ENCODE measurements around the gene SAFB2. TPM values are rescaled to one million over a fixed set of nuclear protein-coding genes. Genes with fewer than 3 reads are reported as not detected.
A peak's percentile ranks its signal among the peaks of the same experiment; 100 is the strongest.

SAFB2 gene
- total RNA-seq, 4 donors from 2014 or later = 59.5 to 200 (median 121) TPM

DNA sequence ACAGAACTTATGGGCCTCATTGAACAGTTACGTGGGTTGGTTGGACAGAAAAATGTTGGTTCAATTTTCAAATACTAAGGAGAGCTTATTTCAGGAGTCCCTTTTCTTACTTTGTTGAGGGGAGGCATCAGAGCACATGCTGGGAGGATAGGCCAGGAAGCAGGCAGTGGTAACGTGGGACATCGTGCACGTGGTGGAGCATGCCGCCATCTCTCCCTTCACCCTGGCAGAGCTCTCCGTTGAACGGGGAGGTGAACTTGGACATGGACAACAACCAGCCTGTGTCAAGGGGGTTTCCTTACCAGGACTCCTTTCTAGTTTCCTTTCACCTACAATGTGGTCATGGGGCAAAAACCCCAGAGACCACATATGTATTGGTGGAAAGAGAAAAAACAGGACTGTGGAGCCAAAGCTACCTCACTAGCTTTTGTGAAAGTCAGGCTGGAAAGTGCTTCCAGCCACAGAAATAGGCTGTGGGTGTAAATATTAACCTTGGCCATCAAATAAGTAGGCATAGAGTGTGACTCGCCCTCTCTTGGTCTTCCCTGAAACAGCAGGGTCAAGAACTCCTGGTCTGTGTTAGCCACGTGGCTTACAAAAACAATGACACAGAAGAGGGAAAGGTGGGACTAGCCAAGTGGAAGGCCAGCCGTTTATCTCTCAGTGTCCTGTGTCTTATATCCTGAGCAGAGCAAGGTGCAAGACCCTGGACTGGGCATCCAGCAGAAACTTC, 43.4 kb upstream of the SAFB2 start:
- H3K4me3 ChIP-seq = no peak overlapping the region

DNA sequence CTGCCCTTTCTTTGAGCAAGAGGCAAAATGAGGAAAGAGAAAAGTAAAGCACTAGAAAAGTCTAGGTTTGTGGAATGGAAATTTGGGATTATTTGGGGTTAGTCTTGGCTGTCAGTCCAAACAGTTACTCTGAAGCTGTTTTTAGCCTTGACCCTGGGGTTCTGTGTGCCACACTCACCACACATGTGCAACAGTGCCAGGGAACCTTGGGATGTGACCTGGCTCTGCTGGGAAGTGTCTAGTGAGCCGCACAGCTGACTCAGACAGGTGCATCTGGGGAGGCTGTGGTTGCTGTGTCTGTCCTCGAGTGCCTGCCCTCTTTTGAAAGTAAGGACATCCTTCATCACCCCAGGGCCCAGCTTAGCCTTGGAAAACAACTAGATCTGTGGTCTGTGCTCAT, 41.9 kb upstream of the SAFB2 start:
- Histone ChIP-seq H3K27me3 (no peaks in the 10 kb centered on the region), H3K27ac (no peak overlapping the region), H3K4me3 (no peak overlapping the region), H3K4me1 (no peaks in the 10 kb centered on the region), H3K36me3 (peaks cover 0 to 98% (median 0%) of the 10 kb centered on the region in 3 donors), H3K9me3 (no peaks in the 10 kb centered on the region)
- no peak for TF ChIP-seq CTCF (IDR thresholded peaks at IDR 0.05)
- no peak for TF ChIP-seq POLR2A (IDR thresholded peaks at IDR 0.05)
- DNase-seq = no peak

More for the DNA sequence above, 43.4 kb upstream of the SAFB2 start:
- TF ChIP-seq POLR2A (IDR thresholded peaks at IDR 0.05) (no peak), CTCF (IDR thresholded peaks at IDR 0.05) (peak in 1 of 6 experiments; percentile 11)
- Histone ChIP-seq H3K4me1 (no peaks in the 10 kb centered on the region), H3K27ac (no peak overlapping the region), H3K27me3 (no peaks in the 10 kb centered on the region), H3K36me3 (peaks cover 0 to 94% (median 0%) of the 10 kb centered on the region in 3 donors), H3K9me3 (no peaks in the 10 kb centered on the region)
- no peak for DNase-seq

DNA sequence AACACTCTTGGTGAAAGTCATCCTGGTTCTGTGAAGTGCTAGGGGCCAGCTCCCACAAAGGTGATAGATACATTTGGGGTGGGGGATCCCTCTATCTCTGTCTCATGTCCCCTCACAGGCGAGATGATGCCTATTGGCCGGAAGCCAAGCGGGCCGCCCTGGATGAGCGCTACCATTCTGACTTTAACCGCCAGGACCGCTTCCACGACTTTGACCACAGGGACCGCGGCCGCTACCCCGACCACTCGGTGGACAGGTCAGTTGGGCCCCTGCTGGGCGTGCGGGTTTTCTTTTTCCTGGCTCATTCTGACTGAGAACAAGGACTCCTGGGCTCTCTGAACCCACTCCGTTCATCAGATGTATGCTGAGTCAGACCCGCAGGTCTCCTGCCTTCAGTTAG, 41.3 kb upstream of the SAFB2 start:
- no peaks in the 10 kb centered on the region for H3K4me1 ChIP-seq
- H3K27me3 ChIP-seq = no peaks in the 10 kb centered on the region
- TF ChIP-seq CTCF (IDR thresholded peaks at IDR 0.05) = no peak
- no peak for TF ChIP-seq POLR2A (IDR thresholded peaks at IDR 0.05)
- H3K27ac ChIP-seq = no peak overlapping the region
- H3K9me3 ChIP-seq = no peaks in the 10 kb centered on the region
- no peak overlapping the region for H3K4me3 ChIP-seq
- peaks cover 0 to 98% (median 0%) of the 10 kb centered on the region in 3 donors for H3K36me3 ChIP-seq
- no peak for DNase-seq

- Histone ChIP-seq H3K36me3 (peaks cover 0 to 98% (median 0%) of the 10 kb centered on the region in 3 donors), H3K9me3 (no peaks in the 10 kb centered on the region), H3K4me1 (no peaks in the 10 kb centered on the region), H3K27me3 (no peaks in the 10 kb centered on the region), H3K27ac (no peak overlapping the region), H3K4me3 (no peak overlapping the region)
- DNase-seq = no peak
- TF ChIP-seq CTCF (IDR thresholded peaks at IDR 0.05) (no peak), POLR2A (IDR thresholded peaks at IDR 0.05) (no peak)
Observed at GRCh38 chr19:5661483-5661882, 38.9 kb upstream of the SAFB2 start.

- H3K4me3 ChIP-seq = no peak overlapping the region
- H3K27ac ChIP-seq = no peak overlapping the region
- TF ChIP-seq CTCF (IDR thresholded peaks at IDR 0.05) (no peak), POLR2A (IDR thresholded peaks at IDR 0.05) (no peak)
- no peaks in the 10 kb centered on the region for H3K9me3 ChIP-seq
- peaks cover 0 to 98% (median 4%) of the 10 kb centered on the region in 3 donors for H3K36me3 ChIP-seq
- no peaks in the 10 kb centered on the region for H3K27me3 ChIP-seq
- DNase-seq = peak in 2 of 3 donors; percentile 49 to 60
- no peaks in the 10 kb centered on the region for H3K4me1 ChIP-seq
Observed at GRCh38 chr19:5655412-5655811, 32.8 kb upstream of the SAFB2 start.
